Caco-2 (cell line): ENCODE measurements around the gene PPARGC1A. TPM values are rescaled to one million over a fixed set of nuclear protein-coding genes. Genes with fewer than 3 reads are reported as not detected.

ENCODE experiments used
- BruUV-seq: library from RNA; stranded (reverse); fragments of 400-500 nt; replicated peaks from 2 replicates; lab custom pipeline; 2021; lab: Mats Ljungman, UMichigan
- CTCF ChIA-PET: fragments of 300-600 bp; sonication (Branson Sonifier 250); formaldehyde crosslinking; loops from one replicate; lab custom pipeline; 2022; ENCODE audit warnings: antibody characterized with exemption; lab: Charles Lee
- POLR2A ChIA-PET: fragments of 300-600 bp; sonication (Branson Sonifier 250); formaldehyde crosslinking; loops from one replicate; lab custom pipeline; 2022; ENCODE audit warnings: antibody characterized with exemption; lab: Charles Lee
- DNase-seq, 2 experiments: peaks; one replicate each; pipeline versions ENCODE4 v3.0.0 to v3.0.0-alpha.2; 2020 to 2022
- H3K27me3 ChIP-seq: replicated peaks from 2 replicates; pipeline ENCODE4 v1.6.0; 2011; ENCODE audit warnings: low read length; ENCODE audit not compliant: control insufficient read depth, insufficient read depth
- H3K36me3 ChIP-seq: 2 replicates; pipeline ENCODE4 v1.5.1; 2011; ENCODE audit warnings: low read length; ENCODE audit not compliant: control insufficient read depth, insufficient read depth
- H3K4me1 ChIP-seq: fragments of 250-450 bp; sonication (Bioruptor Pico); 2 replicates; pipeline ENCODE4 v1.5.1; 2020; ENCODE audit warnings: mild to moderate bottlenecking
- H3K4me3 ChIP-seq: 2 replicates; pipeline ENCODE4 v1.5.1; 2011; ENCODE audit warnings: low read depth, mild to moderate bottlenecking, control low read depth, low read length
- H3K9me3 ChIP-seq: fragments of 250-450 bp; sonication (Bioruptor Pico); 2 replicates; pipeline ENCODE4 v1.5.1; 2020; ENCODE audit warnings: mild to moderate bottlenecking, moderate library complexity
- H3K27ac Mint-ChIP-seq: one replicate; pipeline ENCODE4 v1.8.0; 2022; ENCODE audit warnings: mixed read lengths; ENCODE audit not compliant: unreplicated experiment
- H3K27me3 Mint-ChIP-seq: one replicate; pipeline ENCODE4 v1.8.0; 2022; ENCODE audit warnings: mixed read lengths; ENCODE audit not compliant: insufficient read depth, unreplicated experiment
- H3K36me3 Mint-ChIP-seq: one replicate; pipeline ENCODE4 v1.8.0; 2022; ENCODE audit warnings: mild to moderate bottlenecking, mixed read lengths; ENCODE audit not compliant: insufficient read depth, unreplicated experiment
- H3K4me1 Mint-ChIP-seq: one replicate; pipeline ENCODE4 v1.8.0; 2022; ENCODE audit warnings: low read depth, mixed read lengths; ENCODE audit not compliant: unreplicated experiment
- H3K4me3 Mint-ChIP-seq: one replicate; pipeline ENCODE4 v1.8.0; 2022; ENCODE audit warnings: mild to moderate bottlenecking, moderate library complexity, mixed read lengths; ENCODE audit not compliant: unreplicated experiment
- H3K9me3 Mint-ChIP-seq: one replicate; pipeline ENCODE4 v1.8.0; 2022; ENCODE audit warnings: mixed read lengths; ENCODE audit not compliant: unreplicated experiment
- CTCF ChIP-seq, 2 experiments: fragments of 200-600 bp in 1 of 2; IDR thresholded peaks; 1 replicate in 1 of 2; 2 replicates in 1 of 2; pipeline versions ENCODE4 v1.5.1 to v1.8.0; 2011 to 2022; ENCODE audit warnings: antibody characterized with exemption in 1 of 2, control low read depth in 1 of 2, inconsistent platforms in 1 of 2, low read depth in 1 of 2, low read length in 1 of 2, mild to moderate bottlenecking in 1 of 2, moderate library complexity in 1 of 2; ENCODE audit not compliant: insufficient read depth in 1 of 2, severe bottlenecking in 1 of 2, unreplicated experiment in 1 of 2
- intact Hi-C: fragments of 100-400 bp; cut with micrococcal nuclease; formaldehyde crosslinking; loops from one replicate; pipeline ENCODE4 v1.10.0; 2022; ENCODE audit not compliant: unreplicated experiment
- total RNA-seq: library from RNA; stranded (reverse); gene quantifications from 2 replicates; pipeline ENCODE4 v1.2.3, GENCODE V29; 2022

Gene PPARGC1A
- total RNA-seq, 1 experiment from 2014 or later, result not detected

DNA sequence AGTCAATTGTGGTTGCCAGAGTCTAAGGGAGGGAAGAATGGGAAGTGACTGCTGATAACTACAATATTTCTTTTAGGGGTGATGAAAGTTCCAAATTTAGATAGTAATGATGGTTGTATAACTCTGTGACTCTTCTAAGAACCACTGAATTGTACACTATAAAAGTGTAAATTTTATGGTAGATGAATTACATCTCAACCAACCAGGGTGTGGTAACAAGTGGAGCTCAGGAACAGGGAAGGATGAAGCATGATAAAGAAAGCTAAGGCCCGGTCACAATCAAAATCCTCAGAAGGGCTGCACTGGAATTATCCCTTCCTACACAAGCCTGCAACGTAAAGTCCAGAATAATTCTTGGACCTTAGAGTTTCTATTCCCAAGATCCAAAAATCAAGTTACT lies 143.2 kb downstream of the PPARGC1A start:
- H3K27me3 Mint-ChIP-seq, result no peaks in the 10 kb centered on the region
- no peak for DNase-seq
- H3K36me3 Mint-ChIP-seq, result no peaks in the 10 kb centered on the region
- CTCF ChIA-PET, result no interaction called here
- no peak for TF ChIP-seq CTCF (IDR thresholded peaks at IDR 0.05; ENCODE audit: insufficient read depth in 1 of 2, low read depth in 1 of 2, low read length in 1 of 2, severe bottlenecking in 1 of 2, unreplicated experiment in 1 of 2)
- no peaks in the 10 kb centered on the region for H3K4me1 ChIP-seq
- H3K36me3 ChIP-seq, result no peaks in the 10 kb centered on the region
- H3K27me3 ChIP-seq, result no peaks in the 10 kb centered on the region
- POLR2A ChIA-PET, result no interaction called here
- no peaks in the 10 kb centered on the region for H3K9me3 Mint-ChIP-seq
- no peak overlapping the region for H3K4me3 ChIP-seq
- H3K27ac Mint-ChIP-seq, result no peak overlapping the region
- no peak overlapping the region for H3K4me3 Mint-ChIP-seq
- intact Hi-C loops, result no loop called here
- H3K4me1 Mint-ChIP-seq, result no peaks in the 10 kb centered on the region
- no TSS peak for BruUV-seq
- no peaks in the 10 kb centered on the region for H3K9me3 ChIP-seq

DNA sequence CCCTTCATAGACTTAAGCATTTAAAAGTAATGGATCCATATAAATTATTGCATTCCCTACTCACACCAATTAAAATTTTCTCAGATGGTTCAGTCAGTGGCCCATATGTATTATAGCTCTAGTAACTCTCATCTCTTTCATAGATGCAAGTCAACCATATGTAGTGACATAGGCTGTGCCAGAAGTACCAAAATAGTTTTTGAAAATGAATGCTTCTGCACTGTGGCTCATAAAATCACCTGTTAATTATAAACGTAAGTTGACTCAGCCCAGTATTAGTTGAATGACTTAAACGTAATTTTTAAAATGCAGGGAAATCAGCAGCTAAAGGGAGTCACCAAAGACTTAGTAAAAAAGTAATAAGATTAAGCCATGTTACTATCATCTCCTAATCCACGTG lies 143.8 kb downstream of the PPARGC1A start:
- H3K9me3 Mint-ChIP-seq, result no peaks in the 10 kb centered on the region
- H3K4me3 ChIP-seq, result no peak overlapping the region
- CTCF ChIA-PET, result no interaction called here
- no peaks in the 10 kb centered on the region for H3K4me1 Mint-ChIP-seq
- no peaks in the 10 kb centered on the region for H3K36me3 ChIP-seq
- H3K36me3 Mint-ChIP-seq, result no peaks in the 10 kb centered on the region
- H3K4me1 ChIP-seq, result no peaks in the 10 kb centered on the region
- no peak for TF ChIP-seq CTCF (IDR thresholded peaks at IDR 0.05; ENCODE audit: insufficient read depth in 1 of 2, low read depth in 1 of 2, low read length in 1 of 2, severe bottlenecking in 1 of 2, unreplicated experiment in 1 of 2)
- BruUV-seq, result no TSS peak
- intact Hi-C loops, result no loop called here
- POLR2A ChIA-PET, result no interaction called here
- no peaks in the 10 kb centered on the region for H3K27me3 ChIP-seq
- H3K27me3 Mint-ChIP-seq, result no peaks in the 10 kb centered on the region
- H3K27ac Mint-ChIP-seq, result no peak overlapping the region
- no peak overlapping the region for H3K4me3 Mint-ChIP-seq
- H3K9me3 ChIP-seq, result no peaks in the 10 kb centered on the region
- DNase-seq, result no peak

- no peaks in the 10 kb centered on the region for H3K36me3 ChIP-seq
- TF ChIP-seq CTCF (IDR thresholded peaks at IDR 0.05; ENCODE audit: insufficient read depth in 1 of 2, low read depth in 1 of 2, low read length in 1 of 2, severe bottlenecking in 1 of 2, unreplicated experiment in 1 of 2), result no peak
- H3K4me1 ChIP-seq, result no peaks in the 10 kb centered on the region
- no peaks in the 10 kb centered on the region for H3K9me3 ChIP-seq
- Mint-ChIP-seq H3K4me3 (no peak overlapping the region), H3K9me3 (no peaks in the 10 kb centered on the region), H3K36me3 (no peaks in the 10 kb centered on the region), H3K27me3 (no peaks in the 10 kb centered on the region), H3K27ac (no peak overlapping the region), H3K4me1 (no peaks in the 10 kb centered on the region)
- ChIA-PET POLR2A (no interaction called here), CTCF (no interaction called here)
- no TSS peak for BruUV-seq
- no peak overlapping the region for H3K4me3 ChIP-seq
- DNase-seq, result no peak
- intact Hi-C loops, result no loop called here
- H3K27me3 ChIP-seq, result no peaks in the 10 kb centered on the region
Observed at GRCh38 chr4:23745377-23745776, 144.5 kb downstream of the PPARGC1A start.
